AG10803 (cell line): ENCODE measurements around the gene LTBP3.
"Not testable (repeated sequence)": the region's sequence is repeated elsewhere in the genome, so short reads cannot be mapped to it uniquely, and the experiment has no call there.

Experiments used
- DNase-seq: peaks from one replicate; pipeline ENCODE4 v3.0.0; 2010; ENCODE audit warnings: low read depth
- H3K4me3 ChIP-seq: 2 replicates; pipeline ENCODE4 v1.5.1; 2011; ENCODE audit warnings: mild to moderate bottlenecking, low read length, control low read depth
- CTCF ChIP-seq: conservative IDR thresholded peaks from 2 replicates; pipeline ENCODE4 v1.5.1; 2011; ENCODE audit warnings: mild to moderate bottlenecking, low read length, control low read depth, inconsistent platforms

LTBP3 gene

GRCh38 chr11:65521777-65522521, 36.2 kb downstream of the LTBP3 start:
- DNase-seq, H3K4me3 ChIP-seq: not testable (repeated sequence)

GRCh38 chr11:65518941-65519549, 39.1 kb downstream of the LTBP3 start:
- DNase-seq, H3K4me3 ChIP-seq: not testable (repeated sequence)

GRCh38 chr11:65516135-65516968, 41.8 kb downstream of the LTBP3 start:
- H3K4me3 ChIP-seq, result no peak overlapping the region
- no peak for DNase-seq
- TF ChIP-seq CTCF, result no peak

GRCh38 chr11:65512311-65512710, 45.8 kb downstream of the LTBP3 start:
- not testable (repeated sequence) for H3K4me3 ChIP-seq, DNase-seq

- TF ChIP-seq CTCF, result no peak
- peak overlapping the region; percentile 96 for H3K4me3 ChIP-seq
- DNase-seq, result peak; percentile 71
Observed at GRCh38 chr11:65506772-65507505, 51.2 kb downstream of the LTBP3 start.

- H3K4me3 ChIP-seq, result peak overlapping the region; percentile 96
- no peak for TF ChIP-seq CTCF
- no peak for DNase-seq
Observed at GRCh38 chr11:65506290-65506771, 51.8 kb downstream of the LTBP3 start.

- TF ChIP-seq CTCF, result no peak
- peak; percentile 50 for DNase-seq
- H3K4me3 ChIP-seq, result peak overlapping the region; percentile 96
Observed at GRCh38 chr11:65505466-65506289, 52.5 kb downstream of the LTBP3 start.
